Measurements from ENCODE around the gene NOVA2. TPM values are rescaled to one million over a fixed set of nuclear protein-coding genes. Genes with fewer than 3 reads are reported as not detected.

NOVA2 gene
- total and polyA plus RNA-seq, 9 of the 15 experiments (the other 6 are each of a cell fraction or from before 2014, with no cell fraction given), result not detected

GRCh38 chr19:45902651-45903625 lies 70.7 kb downstream of the NOVA2 start (continued):
- TF ChIP-seq, protein P1, sequence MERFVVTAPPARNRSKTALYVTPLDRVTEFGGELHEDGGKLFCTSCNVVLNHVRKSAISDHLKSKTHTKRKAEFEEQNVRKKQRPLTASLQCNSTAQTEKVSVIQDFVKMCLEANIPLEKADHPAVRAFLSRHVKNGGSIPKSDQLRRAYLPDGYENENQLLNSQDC (CRISPR knock-in tag; IDR thresholded peaks at IDR 0.05), result no peak
- TF ChIP-seq ZNF511 (CRISPR knock-in tag; IDR thresholded peaks at IDR 0.05), result no peak
- no peak; the same call in 1 of the 2 replicates for TF ChIP-seq MTA3 (IDR thresholded peaks at IDR 0.05; ENCODE audit: borderline replicate concordance)
- TF ChIP-seq, protein P2, sequence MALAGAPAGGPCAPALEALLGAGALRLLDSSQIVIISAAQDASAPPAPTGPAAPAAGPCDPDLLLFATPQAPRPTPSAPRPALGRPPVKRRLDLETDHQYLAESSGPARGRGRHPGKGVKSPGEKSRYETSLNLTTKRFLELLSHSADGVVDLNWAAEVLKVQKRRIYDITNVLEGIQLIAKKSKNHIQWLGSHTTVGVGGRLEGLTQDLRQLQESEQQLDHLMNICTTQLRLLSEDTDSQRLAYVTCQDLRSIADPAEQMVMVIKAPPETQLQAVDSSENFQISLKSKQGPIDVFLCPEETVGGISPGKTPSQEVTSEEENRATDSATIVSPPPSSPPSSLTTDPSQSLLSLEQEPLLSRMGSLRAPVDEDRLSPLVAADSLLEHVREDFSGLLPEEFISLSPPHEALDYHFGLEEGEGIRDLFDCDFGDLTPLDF (CRISPR knock-in tag; IDR thresholded peaks at IDR 0.05), result peak; percentile 67; the same call in 1 of the 2 replicates
- no peak for TF ChIP-seq ADNP (tag; IDR thresholded peaks at IDR 0.05)
- TF ChIP-seq, protein P3, sequence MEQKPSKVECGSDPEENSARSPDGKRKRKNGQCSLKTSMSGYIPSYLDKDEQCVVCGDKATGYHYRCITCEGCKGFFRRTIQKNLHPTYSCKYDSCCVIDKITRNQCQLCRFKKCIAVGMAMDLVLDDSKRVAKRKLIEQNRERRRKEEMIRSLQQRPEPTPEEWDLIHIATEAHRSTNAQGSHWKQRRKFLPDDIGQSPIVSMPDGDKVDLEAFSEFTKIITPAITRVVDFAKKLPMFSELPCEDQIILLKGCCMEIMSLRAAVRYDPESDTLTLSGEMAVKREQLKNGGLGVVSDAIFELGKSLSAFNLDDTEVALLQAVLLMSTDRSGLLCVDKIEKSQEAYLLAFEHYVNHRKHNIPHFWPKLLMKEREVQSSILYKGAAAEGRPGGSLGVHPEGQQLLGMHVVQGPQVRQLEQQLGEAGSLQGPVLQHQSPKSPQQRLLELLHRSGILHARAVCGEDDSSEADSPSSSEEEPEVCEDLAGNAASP (IDR thresholded peaks at IDR 0.05), result no peak
- no peak for TF ChIP-seq U2AF2 (optimal IDR thresholded peaks at IDR 0.05; ENCODE audit: low read depth, low read length)
- TF ChIP-seq RBM17 (IDR thresholded peaks at IDR 0.05; ENCODE audit: borderline replicate concordance, low read depth, low read length), result no peak
- TF ChIP-seq, protein P4, sequence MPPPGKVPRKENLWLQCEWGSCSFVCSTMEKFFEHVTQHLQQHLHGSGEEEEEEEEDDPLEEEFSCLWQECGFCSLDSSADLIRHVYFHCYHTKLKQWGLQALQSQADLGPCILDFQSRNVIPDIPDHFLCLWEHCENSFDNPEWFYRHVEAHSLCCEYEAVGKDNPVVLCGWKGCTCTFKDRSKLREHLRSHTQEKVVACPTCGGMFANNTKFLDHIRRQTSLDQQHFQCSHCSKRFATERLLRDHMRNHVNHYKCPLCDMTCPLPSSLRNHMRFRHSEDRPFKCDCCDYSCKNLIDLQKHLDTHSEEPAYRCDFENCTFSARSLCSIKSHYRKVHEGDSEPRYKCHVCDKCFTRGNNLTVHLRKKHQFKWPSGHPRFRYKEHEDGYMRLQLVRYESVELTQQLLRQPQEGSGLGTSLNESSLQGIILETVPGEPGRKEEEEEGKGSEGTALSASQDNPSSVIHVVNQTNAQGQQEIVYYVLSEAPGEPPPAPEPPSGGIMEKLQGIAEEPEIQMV (tag; conservative IDR thresholded peaks at IDR 0.05; ENCODE audit: low read depth), result no peak
- TF ChIP-seq, protein P5, sequence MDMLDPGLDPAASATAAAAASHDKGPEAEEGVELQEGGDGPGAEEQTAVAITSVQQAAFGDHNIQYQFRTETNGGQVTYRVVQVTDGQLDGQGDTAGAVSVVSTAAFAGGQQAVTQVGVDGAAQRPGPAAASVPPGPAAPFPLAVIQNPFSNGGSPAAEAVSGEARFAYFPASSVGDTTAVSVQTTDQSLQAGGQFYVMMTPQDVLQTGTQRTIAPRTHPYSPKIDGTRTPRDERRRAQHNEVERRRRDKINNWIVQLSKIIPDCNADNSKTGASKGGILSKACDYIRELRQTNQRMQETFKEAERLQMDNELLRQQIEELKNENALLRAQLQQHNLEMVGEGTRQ (CRISPR knock-in tag; IDR thresholded peaks at IDR 0.05), result no peak
- TF ChIP-seq NKRF (IDR thresholded peaks at IDR 0.05; ENCODE audit: borderline replicate concordance), result no peak
- peak; percentile 63; the same call in 1 of the 2 replicates for TF ChIP-seq FOXP1 (CRISPR knock-in tag; IDR thresholded peaks at IDR 0.05)
- peak; percentile 51 for TF ChIP-seq SETDB1 (IDR thresholded peaks at IDR 0.05; ENCODE audit: low read length)
- no peak for TF ChIP-seq SNAPC5 (CRISPR knock-in tag; IDR thresholded peaks at IDR 0.05)
- no peak for TF ChIP-seq ETV6 (IDR thresholded peaks at IDR 0.05; ENCODE audit: borderline replicate concordance in 1 of 2, low read depth in 2 of 2, low read length in 1 of 2)
- TF ChIP-seq ETV6 (CRISPR knock-in tag; IDR thresholded peaks at IDR 0.05; ENCODE audit: borderline replicate concordance), result no peak
- TF ChIP-seq ESRRA (IDR thresholded peaks at IDR 0.05; ENCODE audit: borderline replicate concordance, low read depth), result 0 out of 2 replicates have a peak, but pooled peaks have one; percentile 20
